Endothelial cell (in vitro differentiated cells): ENCODE measurements around the gene OR52E8. TPM values are rescaled to one million over a fixed set of nuclear protein-coding genes. Genes with fewer than 3 reads are reported as not detected.

Source experiments
- DNase-seq: peaks from one replicate; pipeline ENCODE4 v3.0.0; 2021; ENCODE audit warnings: low spot score
- H3K27ac Mint-ChIP-seq: one replicate; pipeline ENCODE4 v1.8.0; 2021; ENCODE audit warnings: mixed read lengths, inconsistent platforms; ENCODE audit not compliant: unreplicated experiment
- H3K27me3 Mint-ChIP-seq: one replicate; pipeline ENCODE4 v1.8.0; 2021; ENCODE audit warnings: mild to moderate bottlenecking, moderate library complexity, mixed read lengths, inconsistent platforms; ENCODE audit not compliant: unreplicated experiment
- H3K36me3 Mint-ChIP-seq: one replicate; pipeline ENCODE4 v1.8.0; 2021; ENCODE audit warnings: mild to moderate bottlenecking, low read depth, mixed read lengths, inconsistent platforms; ENCODE audit not compliant: unreplicated experiment
- H3K4me1 Mint-ChIP-seq: one replicate; pipeline ENCODE4 v1.8.0; 2021; ENCODE audit warnings: mild to moderate bottlenecking, mixed read lengths, inconsistent platforms; ENCODE audit not compliant: unreplicated experiment
- H3K4me3 Mint-ChIP-seq: one replicate; pipeline ENCODE4 v1.8.0; 2021; ENCODE audit warnings: mild to moderate bottlenecking, mixed read lengths, inconsistent platforms; ENCODE audit not compliant: unreplicated experiment
- H3K9me3 Mint-ChIP-seq: one replicate; pipeline ENCODE4 v1.8.0; 2021; ENCODE audit warnings: mixed read lengths, inconsistent platforms; ENCODE audit not compliant: unreplicated experiment
- CTCF ChIP-seq: fragments of 200-600 bp; sonication (generic); IDR thresholded peaks from one replicate; pipeline ENCODE4 v1.5.0; 2021; ENCODE audit warnings: antibody characterized with exemption; ENCODE audit not compliant: unreplicated experiment
- total RNA-seq: library from RNA; stranded (reverse); fragmentation: NEBNext Ultra II Directional; extraction: Animal tissue kit (Norgen Biotek cat#: 25700); gene quantifications from one replicate; pipeline ENCODE4 v1.2.1, GENCODE V29; 2021; ENCODE audit not compliant: unreplicated experiment

Gene OR52E8
- total RNA-seq, 1 donor from 2014 or later: not detected

DNA sequence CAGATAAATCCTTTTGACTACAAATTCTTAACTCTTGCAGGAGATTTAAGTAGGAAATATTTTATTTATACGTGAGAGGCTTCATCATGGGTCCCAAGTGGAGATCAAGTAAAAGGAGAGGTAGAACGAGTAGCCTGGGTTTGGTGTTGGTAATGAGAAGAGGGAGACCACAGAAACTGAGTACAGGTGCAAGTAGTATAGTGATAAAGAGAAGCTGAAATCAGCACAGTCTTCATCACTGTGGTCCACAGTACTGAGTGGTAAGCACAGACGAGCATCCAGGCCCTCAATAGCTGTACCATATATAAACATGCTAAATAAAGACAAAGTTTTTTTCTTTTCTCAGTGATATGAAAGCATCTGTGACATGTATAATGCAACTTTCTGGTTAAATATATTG is 29.7 kb upstream of the OR52E8 start:
- no peaks in the 10 kb centered on the region for H3K9me3 Mint-ChIP-seq
- peaks cover 5% of the 10 kb centered on the region for H3K4me1 Mint-ChIP-seq
- no peaks in the 10 kb centered on the region for H3K27me3 Mint-ChIP-seq
- H3K27ac Mint-ChIP-seq: no peak overlapping the region
- H3K4me3 Mint-ChIP-seq: no peak overlapping the region
- DNase-seq: no peak
- no peak for TF ChIP-seq CTCF
- no peaks in the 10 kb centered on the region for H3K36me3 Mint-ChIP-seq

GRCh38 chr11:5881756-5882155 is 24.3 kb upstream of the OR52E8 start:
- TF ChIP-seq CTCF: no peak
- H3K27me3 Mint-ChIP-seq: no peaks in the 10 kb centered on the region
- peaks cover 4% of the 10 kb centered on the region for H3K4me1 Mint-ChIP-seq
- no peak for DNase-seq
- no peaks in the 10 kb centered on the region for H3K36me3 Mint-ChIP-seq
- no peak overlapping the region for H3K27ac Mint-ChIP-seq
- no peaks in the 10 kb centered on the region for H3K9me3 Mint-ChIP-seq
- H3K4me3 Mint-ChIP-seq: no peak overlapping the region

DNA sequence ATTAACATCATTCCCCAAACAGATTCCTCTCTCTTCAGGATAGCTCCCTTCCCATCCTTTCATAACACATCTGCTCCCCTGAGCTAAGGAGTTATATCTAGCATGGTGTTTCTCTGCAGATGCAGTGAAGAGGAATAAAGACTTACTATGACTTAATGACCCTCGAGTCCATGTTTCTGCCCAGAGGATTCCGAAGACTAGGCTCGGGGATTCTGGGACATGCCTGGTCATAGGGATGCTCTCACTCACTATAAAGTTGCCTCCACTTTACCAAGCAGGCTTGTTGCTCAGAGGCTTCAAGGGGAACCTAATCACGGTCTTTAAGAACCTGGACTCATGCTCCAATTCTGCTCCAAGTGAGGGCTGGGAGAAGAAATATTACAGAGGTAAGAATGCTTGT is 22.8 kb upstream of the OR52E8 start, which contains the start of gene OR52E4:
TSS of gene OR52E4 (plus strand) at position 301 of the 400 bp plus-strand sequence. CDS start 3,664 bp downstream, outside the sequence.
- no peak for DNase-seq
- no peak within 1 kb of the TSS for H3K27ac Mint-ChIP-seq
- H3K4me3 Mint-ChIP-seq: no peak within 1 kb of the TSS
- H3K27me3 Mint-ChIP-seq: no peaks in the 10 kb centered on the region
- no peaks in the 10 kb centered on the region for H3K36me3 Mint-ChIP-seq
- no peaks in the 10 kb centered on the region for H3K9me3 Mint-ChIP-seq
- TF ChIP-seq CTCF: no peak
- peaks cover 4% of the 10 kb centered on the region for H3K4me1 Mint-ChIP-seq

DNA sequence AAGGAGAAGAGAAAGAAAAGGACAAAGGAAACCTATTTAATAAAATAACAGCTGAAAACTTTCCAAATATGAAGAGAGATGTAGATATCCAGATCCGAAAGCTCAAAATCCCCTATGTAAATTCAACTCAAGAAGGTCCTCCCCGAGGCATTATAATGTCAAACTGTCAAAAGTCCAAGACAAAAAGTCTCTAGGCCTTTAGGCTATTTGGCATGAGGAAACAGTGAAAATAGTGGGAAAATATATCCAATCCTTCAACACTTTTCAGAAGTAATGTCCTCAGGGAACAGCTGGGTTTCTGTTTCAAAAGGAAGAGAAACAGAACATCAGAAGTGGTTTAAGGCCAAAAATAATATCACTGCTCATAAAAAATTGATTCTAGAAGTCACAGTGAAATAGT is 21.1 kb upstream of the OR52E8 start:
- Mint-ChIP-seq H3K4me3 (no peak overlapping the region), H3K27ac (no peak overlapping the region), H3K36me3 (no peaks in the 10 kb centered on the region), H3K27me3 (no peaks in the 10 kb centered on the region), H3K4me1 (peaks cover 4% of the 10 kb centered on the region), H3K9me3 (no peaks in the 10 kb centered on the region)
- no peak for DNase-seq
- TF ChIP-seq CTCF: no peak

DNA sequence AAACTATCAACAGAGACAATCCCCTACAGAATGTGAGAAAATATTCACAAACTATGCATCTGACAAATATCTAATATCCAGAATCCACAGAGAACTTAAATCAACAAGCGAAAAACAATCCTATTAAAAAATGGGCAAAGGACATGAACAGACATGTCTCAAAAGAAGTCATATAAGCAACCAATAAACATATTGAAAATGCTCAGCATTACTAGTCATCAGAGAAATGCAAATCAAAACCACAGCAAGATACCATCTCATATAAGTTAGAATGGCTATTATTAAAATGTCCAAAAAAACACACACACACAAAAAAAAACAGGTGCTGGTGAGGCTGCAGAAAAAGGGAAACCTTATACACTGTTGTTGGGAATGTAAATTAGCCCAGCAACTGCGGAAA is 8.3 kb upstream of the OR52E8 start:
- Mint-ChIP-seq H3K36me3 (no peaks in the 10 kb centered on the region), H3K27me3 (peaks cover 1% of the 10 kb centered on the region), H3K4me1 (no peaks in the 10 kb centered on the region), H3K4me3 (no peak overlapping the region), H3K27ac (no peak overlapping the region), H3K9me3 (no peaks in the 10 kb centered on the region)
- no peak for TF ChIP-seq CTCF
- DNase-seq: no peak
